Measurements from ENCODE around the gene KANSL3.
"Not testable (repeated sequence)": the region's sequence is repeated elsewhere in the genome, so short reads cannot be mapped to it uniquely, and the experiment has no call there.

The KANSL3 gene

DNA sequence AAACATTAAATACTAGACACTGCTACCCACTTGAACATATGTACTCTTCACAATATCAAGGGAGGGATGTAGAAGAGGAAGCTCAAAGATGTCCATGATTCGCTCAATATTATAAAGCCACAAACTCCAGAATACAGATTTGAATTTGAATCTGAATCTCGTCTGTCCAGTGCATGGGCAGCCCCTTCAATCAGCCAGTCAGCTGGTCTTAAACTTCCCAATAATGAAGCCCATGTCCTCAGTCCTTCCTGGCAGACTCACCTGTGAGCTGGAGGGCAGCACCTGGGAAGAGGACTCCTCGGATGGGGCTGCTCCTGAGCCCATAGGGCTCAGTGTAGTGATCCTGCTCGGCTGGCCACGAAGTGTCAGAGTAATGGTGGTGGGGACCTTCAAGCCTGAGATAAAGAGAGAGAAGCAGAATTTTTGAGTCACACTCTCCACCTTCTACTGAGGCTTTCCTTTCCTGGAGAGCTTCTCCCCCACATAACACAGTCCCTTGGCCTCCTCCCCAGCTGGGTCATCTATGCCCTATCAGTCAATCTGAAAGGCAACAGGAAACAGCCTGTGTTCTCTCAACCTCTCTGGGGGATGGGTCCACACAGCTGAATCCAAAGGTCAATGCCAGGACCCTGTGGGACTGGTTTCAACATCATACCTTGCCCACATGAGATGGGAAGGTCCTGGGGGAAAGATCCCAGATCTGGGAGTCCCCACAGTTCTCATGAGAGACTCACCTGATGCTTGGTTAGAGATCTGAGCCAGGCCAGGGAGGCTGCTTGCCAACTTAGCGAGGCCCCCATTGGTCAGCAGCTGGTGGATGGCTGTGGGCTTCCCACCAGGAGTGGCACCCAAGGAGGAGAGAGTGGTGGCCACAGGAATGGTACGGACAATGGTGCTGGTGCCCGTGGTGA lies 36.5 kb downstream of the KANSL3 start:
- DNase-seq = no peak

DNA sequence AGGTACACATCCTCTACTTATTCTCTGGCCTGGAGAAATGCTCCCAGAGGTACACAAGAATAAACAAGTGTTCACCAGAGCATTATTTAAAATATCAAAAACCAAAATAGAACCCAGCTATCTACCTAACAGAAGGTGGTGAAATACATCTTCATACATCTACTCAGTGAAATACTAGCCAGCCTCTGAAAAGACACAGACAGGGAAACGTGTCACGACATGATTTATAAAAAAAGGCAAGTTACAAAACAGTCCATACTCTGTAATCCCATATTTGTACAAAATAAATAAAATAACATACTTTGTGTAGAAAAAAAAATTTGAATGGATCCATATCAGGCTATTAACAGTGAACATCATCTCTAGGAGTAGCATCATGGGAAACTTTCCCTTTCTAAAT lies 38.2 kb downstream of the KANSL3 start:
- no peak for DNase-seq

DNA sequence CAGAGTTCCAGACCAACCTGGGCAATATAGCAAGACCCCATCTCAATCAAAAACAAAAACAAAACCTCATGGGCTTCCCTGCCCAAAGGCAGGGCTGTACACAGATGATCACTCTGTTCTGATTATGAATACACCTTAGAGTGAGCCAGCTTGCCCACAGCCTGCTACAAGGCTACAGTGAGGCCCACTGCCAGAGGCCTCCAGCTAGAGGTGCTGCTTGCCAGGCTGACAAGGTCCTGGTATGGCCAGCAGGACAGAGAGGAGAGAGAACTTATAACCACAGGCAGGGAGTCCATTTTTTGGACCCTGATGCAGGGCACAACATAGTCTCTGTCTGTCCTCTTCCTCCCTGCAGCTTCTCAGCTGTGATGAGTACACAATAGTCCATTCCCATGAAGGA lies 41.5 kb downstream of the KANSL3 start:
- DNase-seq = no peak

DNA sequence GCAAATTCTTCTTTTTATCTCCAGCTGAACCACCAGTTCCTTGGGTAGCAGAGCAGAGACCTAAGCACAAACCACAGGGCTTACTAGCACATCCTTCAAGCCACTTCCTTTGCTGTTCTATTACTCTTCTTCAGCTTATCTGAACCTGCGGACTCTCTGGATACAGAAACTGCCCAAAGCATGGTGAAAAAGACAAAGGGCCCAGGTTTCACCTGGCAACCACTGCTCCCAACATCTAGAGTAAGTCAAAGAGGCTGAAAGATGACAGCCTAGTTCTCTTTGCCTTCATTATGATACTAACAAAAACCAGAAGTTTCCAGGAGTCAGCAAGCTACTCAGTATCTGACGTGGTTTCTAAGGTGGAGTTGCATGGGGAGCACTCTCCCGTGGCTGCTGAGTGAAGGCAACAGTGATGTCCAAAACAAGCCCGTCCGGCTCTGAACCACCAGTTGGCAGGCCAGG lies 43.4 kb downstream of the KANSL3 start:
- no peak for DNase-seq

DNA sequence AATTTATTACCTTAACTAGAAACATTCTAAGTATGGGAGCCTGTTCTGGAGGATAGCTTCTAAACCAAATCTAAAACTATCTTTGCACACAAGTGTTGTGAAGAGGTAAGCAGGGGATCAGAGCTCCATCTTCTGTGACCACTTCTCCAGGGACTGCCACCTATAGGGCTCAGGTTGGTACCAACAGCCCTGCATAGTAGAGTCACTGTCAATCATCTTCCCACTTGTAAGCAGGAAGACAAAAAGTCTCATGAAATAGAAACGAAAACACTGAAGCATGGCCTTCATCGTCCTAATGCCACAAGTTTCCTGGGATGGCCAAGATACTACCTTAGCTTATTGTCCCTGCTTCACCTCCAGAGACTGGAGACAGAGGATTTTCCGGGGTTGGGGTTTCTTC lies 43.8 kb downstream of the KANSL3 start:
- no peak for DNase-seq

DNA sequence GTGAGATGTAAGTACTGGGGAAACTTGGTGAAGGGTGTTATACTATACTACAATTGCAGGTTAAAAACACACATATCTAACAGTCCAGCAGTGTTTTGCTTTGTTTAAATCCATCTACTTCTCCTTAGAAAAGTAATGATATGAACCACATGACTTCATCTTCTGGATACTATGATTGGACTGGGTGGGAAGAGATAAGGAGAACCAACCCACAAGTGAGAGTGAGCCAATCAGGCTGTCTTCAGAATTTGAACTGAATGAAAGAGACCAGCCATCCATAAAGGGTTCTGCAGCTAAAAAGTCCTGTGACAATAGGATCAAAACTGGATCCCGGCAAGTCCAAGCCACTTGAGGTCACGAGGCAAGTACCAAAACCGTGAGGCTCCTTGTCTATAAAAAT lies 46.6 kb downstream of the KANSL3 start:
- no peak for DNase-seq

DNA sequence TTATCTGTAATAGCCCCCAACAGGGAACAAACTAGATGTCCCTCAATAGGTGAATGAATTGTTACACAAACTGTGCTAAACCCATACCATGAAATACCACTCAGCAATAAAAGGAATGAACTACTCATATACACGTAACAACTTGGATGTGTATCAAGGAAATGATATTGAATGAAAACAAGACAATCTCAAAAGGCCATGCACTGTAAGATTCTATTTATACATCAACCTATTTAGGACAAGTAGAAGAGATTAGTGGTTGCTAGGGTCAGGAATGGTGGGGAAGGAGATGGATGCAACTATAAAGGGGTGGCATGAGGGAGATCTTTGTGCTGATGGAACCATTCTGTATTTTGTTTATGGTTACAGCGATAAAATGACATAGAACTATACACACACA lies 47.1 kb downstream of the KANSL3 start:
- DNase-seq = no peak

DNA sequence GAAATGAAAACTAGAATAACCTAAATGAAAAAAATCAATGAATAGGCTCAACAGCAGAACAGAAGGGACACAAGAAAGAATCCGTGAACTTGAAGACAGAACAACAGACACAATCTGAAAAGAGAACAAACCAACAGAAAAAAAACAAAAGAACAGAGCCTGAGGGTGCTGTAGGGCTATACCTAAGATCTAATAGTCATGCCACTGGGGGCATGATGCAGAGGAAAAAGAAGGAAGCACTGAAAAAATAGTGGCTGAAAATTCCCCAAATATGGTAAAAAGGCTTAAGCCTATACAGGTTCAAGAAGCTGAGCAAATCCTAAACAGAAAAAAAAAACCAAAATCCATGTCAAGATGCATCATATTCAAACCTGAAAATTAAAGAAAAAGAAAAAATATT lies 50.3 kb downstream of the KANSL3 start:
- no peak for DNase-seq

DNA sequence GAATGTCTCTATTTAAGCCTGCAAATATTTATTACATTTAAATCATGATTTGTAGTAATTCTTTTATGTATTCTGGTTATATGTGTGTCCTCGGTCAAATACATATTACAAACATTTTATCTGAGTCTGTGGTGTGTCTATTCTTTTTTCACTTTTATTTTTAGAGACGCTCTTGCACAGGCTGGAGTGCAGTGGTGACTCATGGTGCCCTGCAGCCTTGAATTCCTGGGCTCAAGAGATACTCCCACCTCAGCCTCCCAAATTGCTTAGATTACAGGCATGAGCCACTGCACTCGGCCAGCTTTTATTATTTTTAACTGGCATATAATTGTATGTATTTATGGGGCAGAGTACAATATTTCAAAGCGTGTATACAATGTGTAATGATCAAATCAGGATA lies 54.1 kb downstream of the KANSL3 start:
- no peak for DNase-seq

DNA sequence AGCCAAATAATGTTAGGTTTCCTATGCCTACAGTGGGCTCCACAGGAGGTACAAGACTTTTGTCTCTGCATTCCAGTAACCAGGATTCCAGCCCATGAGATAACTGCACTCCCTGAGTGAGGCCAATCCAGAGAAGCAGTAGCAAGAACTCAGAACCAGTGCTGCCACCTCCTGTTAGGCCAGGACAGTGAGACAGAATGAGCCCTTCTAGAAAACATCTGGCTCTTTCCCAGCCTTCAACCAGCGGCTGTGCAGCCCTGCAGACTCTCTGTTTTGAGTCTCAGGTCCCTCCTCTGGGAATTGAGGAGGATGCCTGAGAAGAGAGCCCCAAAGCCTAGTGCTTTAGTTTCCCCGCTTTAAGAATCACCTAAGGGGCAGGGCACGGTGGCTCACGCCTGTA lies 57.3 kb downstream of the KANSL3 start:
- DNase-seq = no peak

DNA sequence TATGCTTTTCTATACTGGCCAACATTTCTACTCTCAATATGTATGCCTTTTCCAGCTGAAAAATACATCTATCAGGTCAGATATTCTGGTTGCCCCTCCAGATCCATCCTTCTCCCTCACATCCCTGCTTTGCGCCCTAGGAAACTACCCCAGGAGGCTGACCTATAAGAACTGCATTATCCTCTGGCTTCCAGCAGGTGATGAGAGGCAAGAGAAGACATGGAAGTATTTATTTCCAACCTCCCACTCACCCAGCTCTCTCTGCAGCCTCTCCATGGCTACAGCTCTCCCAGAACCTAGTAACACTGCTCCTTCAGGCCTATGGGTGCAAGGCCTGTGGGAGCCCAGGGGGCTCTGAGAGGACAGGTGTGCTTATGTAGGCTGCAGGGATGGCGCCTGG lies 58.7 kb downstream of the KANSL3 start:
- DNase-seq = no peak

DNA sequence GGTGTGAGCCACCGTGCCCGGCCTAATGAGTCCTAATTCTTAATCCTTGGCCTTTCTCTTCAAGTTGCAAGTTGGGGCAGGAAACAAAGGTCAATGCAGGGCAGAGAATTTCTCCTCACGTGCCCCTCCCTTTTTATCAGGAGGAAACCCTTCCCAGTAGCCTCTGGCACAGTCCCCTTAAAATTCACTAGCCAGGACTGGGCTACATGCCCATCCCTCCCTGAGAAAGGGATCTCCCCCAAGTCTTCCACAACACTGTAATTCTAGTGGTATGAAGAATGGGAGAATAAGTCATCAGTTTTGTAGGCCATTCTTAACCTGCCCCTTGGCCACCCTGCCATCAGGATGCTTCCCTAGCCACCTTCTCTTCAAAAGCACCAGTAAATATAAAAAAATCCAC lies 59.4 kb downstream of the KANSL3 start:
- DNase-seq = no peak

DNA sequence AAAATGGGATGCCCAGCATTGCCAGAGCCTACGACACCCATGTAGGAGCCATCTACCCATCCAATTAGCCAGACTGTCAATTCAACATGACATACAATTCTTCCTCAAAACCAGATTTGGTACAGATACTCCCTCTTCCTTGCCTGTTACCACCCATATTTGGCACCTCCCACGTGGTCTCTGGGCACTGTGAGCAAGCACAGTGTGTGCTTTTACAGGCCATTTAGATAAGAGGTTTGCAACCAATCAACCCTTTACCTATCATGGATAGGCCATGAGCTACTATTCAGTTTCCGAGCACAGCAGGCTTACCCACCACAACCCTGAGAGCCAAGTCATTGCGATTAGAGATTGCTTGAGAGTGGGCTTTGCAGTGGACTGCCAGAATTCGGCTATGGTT lies 60.6 kb downstream of the KANSL3 start:
- no peak for DNase-seq

DNA sequence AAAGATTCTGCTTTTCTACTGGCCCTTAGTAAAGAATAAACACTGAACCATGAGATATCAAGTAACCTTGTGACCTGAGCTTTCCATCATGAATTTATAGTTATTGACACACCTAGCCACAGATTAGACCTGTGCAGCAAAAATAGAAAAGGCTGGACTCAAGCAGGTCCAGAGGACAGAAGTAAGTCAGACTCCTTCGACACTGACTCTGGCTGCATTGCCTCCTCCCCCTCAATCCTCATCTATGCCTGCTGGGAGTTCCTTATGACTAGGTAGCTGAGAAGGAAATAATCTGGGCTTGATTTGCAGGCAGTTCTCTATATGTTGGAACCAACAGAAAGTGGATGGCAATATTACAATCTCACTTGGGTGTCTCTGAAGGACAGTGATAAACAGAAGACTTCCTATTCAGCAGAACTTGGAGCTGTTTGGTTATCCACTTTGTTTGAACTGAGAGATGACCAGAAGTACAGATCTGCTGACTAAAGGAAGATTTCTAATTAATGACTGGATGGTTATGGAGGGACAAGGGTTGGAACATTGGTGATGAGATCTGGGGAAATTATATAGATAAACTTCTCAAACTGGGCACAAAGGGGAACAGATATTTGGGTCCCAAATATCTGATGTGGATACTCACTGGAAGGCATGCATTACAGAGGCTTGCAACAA lies 62.2 kb downstream of the KANSL3 start:
- DNase-seq = no peak

DNA sequence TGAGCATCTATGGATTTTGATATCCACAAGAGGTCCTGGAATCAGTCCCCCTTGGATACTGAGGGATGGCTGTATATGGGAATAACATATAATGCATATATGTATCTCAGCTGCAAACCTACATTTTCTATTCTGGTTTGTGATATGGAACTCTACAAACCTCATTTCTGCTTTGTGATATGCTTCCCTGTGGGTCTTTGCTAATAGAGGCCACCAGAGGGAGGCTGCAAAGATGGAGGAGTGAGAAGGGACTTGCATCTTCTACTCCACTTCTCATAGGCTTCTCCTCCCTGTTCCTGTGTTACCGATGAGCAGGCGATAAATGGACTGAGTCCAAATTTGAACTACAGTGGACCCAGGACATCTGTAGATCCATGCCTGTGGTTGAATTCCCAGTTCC lies 63.7 kb downstream of the KANSL3 start:
- DNase-seq = no peak

DNA sequence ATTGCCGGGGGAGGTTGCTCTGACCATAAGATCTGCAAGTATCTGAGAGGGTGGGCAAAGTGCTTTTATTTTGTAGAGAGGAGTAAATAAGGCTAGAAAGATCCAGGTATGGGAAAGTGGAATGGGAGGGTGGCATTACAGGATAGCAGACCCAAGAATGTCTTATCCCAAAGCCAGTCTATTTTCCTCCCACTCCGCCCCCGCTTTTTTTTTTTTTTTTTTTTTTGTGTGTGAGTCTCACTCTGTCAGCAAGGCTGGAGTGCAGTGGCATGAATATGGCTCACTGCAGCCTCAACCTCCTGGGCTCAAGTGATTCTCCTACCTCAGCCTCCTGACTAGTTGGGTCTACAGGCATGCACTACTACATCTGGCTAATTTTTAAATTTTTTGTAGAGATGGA lies 70.0 kb downstream of the KANSL3 start:
- DNase-seq = no peak

DNA sequence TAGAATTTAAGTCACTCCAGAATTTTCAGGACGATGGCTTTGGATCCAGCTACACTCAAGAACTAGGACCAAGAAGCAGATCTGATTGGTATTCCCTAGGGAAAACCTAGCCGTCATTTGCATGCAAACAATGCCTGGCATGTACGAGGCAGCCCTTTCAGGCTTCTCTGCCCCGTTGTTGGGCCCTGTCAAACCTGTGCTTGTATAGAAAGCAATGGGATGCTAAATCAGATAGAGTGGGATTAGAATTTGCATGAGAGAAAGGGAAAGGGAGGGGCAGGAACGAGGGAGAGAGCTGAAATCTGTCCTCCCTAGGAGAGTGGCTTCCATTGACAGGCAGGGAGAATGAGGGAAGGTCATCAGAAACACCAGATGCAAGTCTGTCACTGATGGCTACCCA lies 73.0 kb downstream of the KANSL3 start:
- no peak for DNase-seq

DNA sequence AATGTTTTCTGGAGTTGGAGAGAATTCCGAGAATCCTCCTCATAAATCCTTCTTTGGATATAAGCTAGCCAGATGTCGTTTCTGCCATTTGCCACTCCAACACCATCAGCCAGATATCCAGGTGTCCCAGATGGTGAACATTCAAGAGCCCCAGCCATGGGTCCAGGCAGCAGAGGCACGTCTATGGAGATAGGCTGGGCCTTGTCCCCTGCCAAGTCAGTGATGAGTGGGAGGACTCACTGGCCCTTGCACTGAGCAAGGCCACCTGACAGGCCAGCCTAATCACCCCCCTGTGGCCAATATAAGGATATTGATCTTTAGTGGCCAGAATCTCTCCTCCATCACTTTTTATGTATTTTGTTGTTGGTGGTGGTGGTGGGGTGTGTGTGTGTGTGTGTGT lies 73.5 kb downstream of the KANSL3 start:
- no peak for DNase-seq

DNA sequence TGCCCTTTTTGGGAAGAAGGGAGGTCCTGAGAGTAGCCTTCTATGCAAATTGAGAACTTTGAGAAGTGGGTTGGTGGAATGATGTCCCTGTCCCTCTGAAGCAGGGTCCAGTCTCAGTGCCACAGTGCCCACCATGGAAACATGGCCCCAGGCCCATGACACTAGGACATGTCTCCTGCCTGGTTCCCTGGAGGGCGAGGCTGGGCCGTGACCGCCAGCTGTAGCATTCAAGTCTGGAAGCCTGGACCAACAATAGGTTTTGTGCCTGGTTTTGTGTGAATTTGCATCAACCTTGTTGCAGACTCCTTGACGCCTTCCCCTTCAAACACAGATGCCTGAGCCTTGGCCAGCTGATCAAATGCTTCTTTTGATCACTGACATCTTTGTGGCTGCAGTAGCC lies 74.1 kb downstream of the KANSL3 start:
- DNase-seq = no peak

DNA sequence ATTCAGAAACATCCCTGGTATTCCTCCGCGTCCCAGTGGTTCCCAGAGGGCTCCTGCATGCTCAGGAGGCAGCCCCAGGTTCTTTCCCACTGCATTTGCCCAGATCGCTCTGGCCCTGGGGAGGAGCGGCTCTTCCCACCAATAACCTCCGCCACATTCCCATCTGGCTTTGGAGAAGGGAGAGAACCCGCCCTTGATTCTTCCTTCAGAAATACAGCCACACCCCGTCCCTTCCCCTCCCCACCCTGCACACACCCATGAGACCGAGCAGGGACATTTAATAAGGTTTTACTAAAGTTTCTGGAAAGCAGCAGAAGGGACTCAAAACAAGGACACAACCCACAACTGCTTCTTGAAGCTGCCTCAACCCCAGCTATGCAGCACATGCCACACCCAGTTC lies 79.6 kb downstream of the KANSL3 start:
- DNase-seq = no peak

DNA sequence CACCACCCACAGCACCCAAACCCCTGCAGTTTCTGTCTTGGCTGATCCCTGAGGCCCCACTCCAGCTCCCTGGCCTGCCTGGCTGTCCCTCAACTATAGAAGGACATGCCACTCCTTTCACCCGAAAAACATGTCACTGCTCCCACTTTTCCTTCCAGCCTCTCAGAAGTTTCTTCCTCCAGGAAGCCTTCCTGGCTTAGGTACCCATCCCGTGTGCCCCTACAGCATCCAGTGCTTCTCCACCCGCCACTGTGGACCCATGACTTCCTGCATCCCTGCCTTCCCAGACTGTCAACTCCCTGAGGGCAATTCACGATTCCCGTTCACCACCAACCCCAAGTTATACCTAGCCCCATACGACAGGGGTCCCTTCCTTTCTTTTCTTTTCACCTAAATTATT lies 80.1 kb downstream of the KANSL3 start:
- no peak for DNase-seq

DNA sequence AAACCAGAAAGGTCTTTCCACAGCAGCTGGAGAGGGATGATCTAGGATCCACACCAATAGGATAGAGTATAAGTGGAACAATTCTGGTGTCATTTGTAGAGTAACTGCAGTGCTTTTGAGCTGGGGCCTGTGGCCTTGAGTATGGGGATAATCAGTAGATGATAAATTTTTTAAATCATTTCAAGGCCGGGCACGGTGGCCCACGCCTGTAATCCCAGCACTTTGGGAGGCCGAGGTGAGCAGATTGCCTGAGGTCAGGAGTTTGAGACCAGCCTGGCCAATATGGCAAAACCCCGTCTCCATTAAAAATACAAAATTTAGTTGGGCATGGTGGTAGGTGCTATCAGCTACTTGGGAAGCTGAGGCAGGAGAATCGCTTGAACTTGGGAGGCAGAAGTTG lies 80.7 kb downstream of the KANSL3 start:
- DNase-seq = not testable (repeated sequence)

DNA sequence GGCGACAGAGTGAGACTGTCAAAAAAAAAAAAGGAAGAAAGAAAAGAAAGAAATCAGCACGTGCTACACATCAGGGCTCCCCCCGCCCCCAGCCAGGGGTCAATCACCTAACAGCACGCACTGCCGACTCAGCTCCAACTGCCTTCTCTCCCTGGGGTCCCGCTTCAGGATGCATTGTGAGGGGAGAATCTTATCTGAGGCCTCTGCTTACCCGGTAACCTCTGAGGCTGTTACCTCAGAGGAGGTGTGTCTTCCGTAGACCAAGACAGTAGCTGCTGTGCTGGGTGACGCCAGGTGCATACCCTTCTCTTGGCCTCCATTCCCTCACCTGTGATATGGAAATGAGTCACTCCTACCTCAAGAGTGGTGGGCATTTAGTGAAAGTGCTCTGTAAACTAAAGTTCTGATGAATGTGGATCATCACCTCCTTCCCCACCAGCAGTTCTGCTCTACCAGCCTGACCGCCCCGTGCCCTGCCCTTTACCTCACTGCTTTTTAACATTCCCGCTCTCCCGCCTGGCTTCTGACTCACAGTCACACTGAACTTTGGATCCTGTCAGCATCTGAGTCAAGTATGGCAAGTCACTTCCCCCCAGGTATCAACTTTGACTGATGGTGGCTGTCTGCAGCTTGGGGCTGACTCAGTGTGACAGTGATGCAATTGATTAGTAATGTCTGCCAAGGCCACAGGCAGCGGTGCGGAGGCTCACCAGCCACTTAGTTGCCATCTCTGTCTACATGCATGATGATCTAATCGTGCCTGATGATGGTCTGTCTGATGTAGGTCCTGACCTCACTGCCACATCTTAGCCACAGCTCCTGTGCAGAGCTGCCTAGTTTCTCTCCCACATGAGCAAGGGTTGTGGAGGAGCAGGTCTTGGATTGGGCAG lies 81.4 kb downstream of the KANSL3 start:
- peak; percentile 77 for DNase-seq

All from fibroblast of upper back skin (primary cell).